Sigmoid colon (tissue), 3 donors: ENCODE measurements around the gene SIM1.

Experiments
- CTCF ChIP-seq, 4 experiments: fragments of 450-650 bp in 3 of 4; fragments of 200-600 bp in 1 of 4; IDR thresholded peaks; one replicate each; pipeline ENCODE4 v1.5.1; 2016 to 2019; ENCODE audit warnings: antibody characterized with exemption in 4 of 4, mild to moderate bottlenecking in 3 of 4, moderate library complexity in 2 of 4
- POLR2A ChIP-seq, 2 donors: fragments of 450-650 bp; IDR thresholded peaks; one replicate each; pipeline ENCODE4 v1.6.1; 2016; ENCODE audit warnings: antibody characterized with exemption in 2 of 2, mild to moderate bottlenecking in 2 of 2, moderate library complexity in 2 of 2

- TF ChIP-seq CTCF (IDR thresholded peaks at IDR 0.05) (peak in 2 of 4 experiments; percentile 44 to 47), POLR2A (IDR thresholded peaks at IDR 0.05) (no peak)
These were observed 14.7 kb upstream of the SIM1 start for GRCh38 chr6:100479179-100480035.
